ENCODE measurements around the gene ZNF550. TPM values are rescaled to one million over a fixed set of nuclear protein-coding genes. Genes with fewer than 3 reads are reported as not detected.
A peak's percentile ranks its signal among the peaks of the same experiment; 100 is the strongest.
"Not testable (repeated sequence)": the region's sequence is repeated elsewhere in the genome, so short reads cannot be mapped to it uniquely, and the experiment has no call there.

Gene ZNF550
- total and polyA plus RNA-seq, 2 of the 13 experiments (the other 11 are each of a cell fraction or from before 2014, with no cell fraction given) = 8.6 to 9.1 TPM

DNA sequence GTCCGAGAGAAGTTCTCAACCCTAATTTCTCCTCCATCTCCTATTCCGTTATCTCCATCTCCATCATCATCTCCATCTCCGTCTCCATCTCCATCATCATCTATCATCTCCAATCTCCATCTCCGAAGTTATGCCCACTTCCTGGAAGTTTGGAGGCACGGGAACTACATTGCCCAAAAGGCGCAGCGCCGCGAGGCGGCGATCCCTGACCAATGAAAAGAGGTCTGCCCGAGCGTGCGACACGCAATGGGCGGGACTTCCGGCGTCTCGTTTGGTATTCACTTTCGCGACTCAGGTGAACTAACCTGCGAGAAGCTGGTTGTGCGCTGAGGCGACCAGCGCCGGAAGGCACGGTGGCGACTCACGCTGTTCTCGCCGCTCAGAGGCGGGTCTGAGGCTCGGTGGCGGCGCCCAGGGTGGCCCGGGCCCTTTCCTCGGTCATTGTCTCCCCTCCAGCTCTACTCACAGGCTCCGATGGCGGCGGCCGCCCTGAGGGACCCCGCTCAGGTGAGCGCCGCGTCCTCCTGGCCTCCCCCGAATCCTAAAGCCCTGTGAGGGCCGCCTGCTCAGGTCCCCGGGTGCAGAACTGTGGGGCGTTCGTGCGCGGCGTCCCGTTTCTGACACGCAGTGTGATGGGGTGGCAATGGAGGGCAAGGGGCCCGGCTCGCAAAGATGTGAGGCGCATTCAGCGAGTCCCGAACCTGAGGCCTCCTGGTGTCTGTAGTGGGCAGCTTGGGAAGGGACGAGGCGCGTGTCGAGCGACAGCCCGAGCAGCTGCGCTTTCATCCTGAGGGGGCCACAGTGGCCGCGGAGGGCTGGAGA is 72.0 kb downstream of the ZNF550 start, which contains the start of gene ZNF419:
Gene ZNF419 (plus strand): TSS at position 274 of the 822 bp plus-strand sequence. CDS start 201 bp downstream, at position 475.
- Histone ChIP-seq H3K4me2 (ENCODE audit: low read depth, low read length) (peak within 1 kb of the TSS; percentile 82), H3K4me3 (replicated peaks in 1 of 3; ENCODE audit: insufficient read depth in 1 of 3, low read depth in 2 of 3, low read length in 3 of 3) (peak within 1 kb of the TSS; percentile 77 to 97 (median 93); a peak in 5 of 6 replicates), H3K27ac (ENCODE audit: extremely low read length, insufficient read depth, low read length) (peak within 1 kb of the TSS; percentile 54), H3K36me3 (replicated peaks in 1 of 2; ENCODE audit: control insufficient read depth in 1 of 2, insufficient read depth in 2 of 2, low read length in 2 of 2) (peaks cover 5 to 21% of the 10 kb centered on the region in 2 experiments; a peak in 4 of 5 replicates), H2AFZ (ENCODE audit: low read length) (peak within 1 kb of the TSS; percentile 85), H3K9ac (ENCODE audit: insufficient read depth, low read depth, low read length) (peak within 1 kb of the TSS; percentile 78)
- FAIRE-seq (peak; percentile 66), DNase-seq (ENCODE audit: low spot score) (peak; percentile 87), ATAC-seq (peak; percentile 98)
- CTCF ChIA-PET (ENCODE audit: low intra/inter-chr PET ratio, low total read pairs); H3K9me3 ChIP-seq (ENCODE audit: low read length); H3K27me3 ChIP-seq (ENCODE audit: control insufficient read depth in 1 of 2, insufficient read depth in 2 of 2, low read length in 2 of 2); H3K79me2 ChIP-seq (ENCODE audit: insufficient read depth, low read length); H4K20me1 ChIP-seq (ENCODE audit: insufficient read depth, low read length); BruUV-seq (replicated peaks); in situ Hi-C loops (cut with HindIII; ENCODE audit: extremely low pct_ligation_motif_present, low pct_unique_long_range_greater_than_20kb); H3K4me1 ChIP-seq (ENCODE audit: insufficient read depth, low read length): not testable (repeated sequence)
- POLR2A ChIA-PET = interaction anchor here (1.0 to 1.1 kb wide), 2 partner anchors 12 to 53 kb away, joined by 5 to 9 read pairs; partner anchors contain the start of genes ZNF749 and ZNF773
- intact Hi-C loops (cut with micrococcal nuclease; ENCODE audit: unreplicated experiment) = loop anchor here (2.0 kb wide), 1 partner anchor 111 kb away; the partner anchor contains the start of gene ZNF530
- under 1% methylated on average over 16 of the region's 69 CpGs for WGBS (ENCODE audit: low lambda C conversion rate)
- peak; percentile 80 for TF ChIP-seq SUZ12 (IDR thresholded peaks at IDR 0.05; ENCODE audit: low read depth, low read length)
- TF ChIP-seq ELF3 (CRISPR knock-in tag; IDR thresholded peaks at IDR 0.05) = peak; percentile 90
- TF ChIP-seq NFYC (CRISPR knock-in tag; IDR thresholded peaks at IDR 0.05) = peak; percentile 99
- peak; percentile 27; the same call in 1 of the 2 replicates for TF ChIP-seq KDM5A (IDR thresholded peaks at IDR 0.05; ENCODE audit: borderline replicate concordance, low read length)
- 0 out of 2 replicates have a peak, but pooled peaks have one; percentile 16 for TF ChIP-seq ZNF891 (CRISPR knock-in tag; IDR thresholded peaks at IDR 0.05)
- TF ChIP-seq, protein P1, sequence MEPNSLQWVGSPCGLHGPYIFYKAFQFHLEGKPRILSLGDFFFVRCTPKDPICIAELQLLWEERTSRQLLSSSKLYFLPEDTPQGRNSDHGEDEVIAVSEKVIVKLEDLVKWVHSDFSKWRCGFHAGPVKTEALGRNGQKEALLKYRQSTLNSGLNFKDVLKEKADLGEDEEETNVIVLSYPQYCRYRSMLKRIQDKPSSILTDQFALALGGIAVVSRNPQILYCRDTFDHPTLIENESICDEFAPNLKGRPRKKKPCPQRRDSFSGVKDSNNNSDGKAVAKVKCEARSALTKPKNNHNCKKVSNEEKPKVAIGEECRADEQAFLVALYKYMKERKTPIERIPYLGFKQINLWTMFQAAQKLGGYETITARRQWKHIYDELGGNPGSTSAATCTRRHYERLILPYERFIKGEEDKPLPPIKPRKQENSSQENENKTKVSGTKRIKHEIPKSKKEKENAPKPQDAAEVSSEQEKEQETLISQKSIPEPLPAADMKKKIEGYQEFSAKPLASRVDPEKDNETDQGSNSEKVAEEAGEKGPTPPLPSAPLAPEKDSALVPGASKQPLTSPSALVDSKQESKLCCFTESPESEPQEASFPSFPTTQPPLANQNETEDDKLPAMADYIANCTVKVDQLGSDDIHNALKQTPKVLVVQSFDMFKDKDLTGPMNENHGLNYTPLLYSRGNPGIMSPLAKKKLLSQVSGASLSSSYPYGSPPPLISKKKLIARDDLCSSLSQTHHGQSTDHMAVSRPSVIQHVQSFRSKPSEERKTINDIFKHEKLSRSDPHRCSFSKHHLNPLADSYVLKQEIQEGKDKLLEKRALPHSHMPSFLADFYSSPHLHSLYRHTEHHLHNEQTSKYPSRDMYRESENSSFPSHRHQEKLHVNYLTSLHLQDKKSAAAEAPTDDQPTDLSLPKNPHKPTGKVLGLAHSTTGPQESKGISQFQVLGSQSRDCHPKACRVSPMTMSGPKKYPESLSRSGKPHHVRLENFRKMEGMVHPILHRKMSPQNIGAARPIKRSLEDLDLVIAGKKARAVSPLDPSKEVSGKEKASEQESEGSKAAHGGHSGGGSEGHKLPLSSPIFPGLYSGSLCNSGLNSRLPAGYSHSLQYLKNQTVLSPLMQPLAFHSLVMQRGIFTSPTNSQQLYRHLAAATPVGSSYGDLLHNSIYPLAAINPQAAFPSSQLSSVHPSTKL (CRISPR knock-in tag; IDR thresholded peaks at IDR 0.05) = peak; percentile 38; the same call in 1 of the 2 replicates
- peak; percentile 64; the same call in 1 of the 2 replicates for TF ChIP-seq SP4 (CRISPR knock-in tag; IDR thresholded peaks at IDR 0.05)
- 0 out of 2 replicates have a peak, but pooled peaks have one; percentile 33 for TF ChIP-seq KMT2A (CRISPR knock-in tag; IDR thresholded peaks at IDR 0.05)
- TF ChIP-seq, protein P2, sequence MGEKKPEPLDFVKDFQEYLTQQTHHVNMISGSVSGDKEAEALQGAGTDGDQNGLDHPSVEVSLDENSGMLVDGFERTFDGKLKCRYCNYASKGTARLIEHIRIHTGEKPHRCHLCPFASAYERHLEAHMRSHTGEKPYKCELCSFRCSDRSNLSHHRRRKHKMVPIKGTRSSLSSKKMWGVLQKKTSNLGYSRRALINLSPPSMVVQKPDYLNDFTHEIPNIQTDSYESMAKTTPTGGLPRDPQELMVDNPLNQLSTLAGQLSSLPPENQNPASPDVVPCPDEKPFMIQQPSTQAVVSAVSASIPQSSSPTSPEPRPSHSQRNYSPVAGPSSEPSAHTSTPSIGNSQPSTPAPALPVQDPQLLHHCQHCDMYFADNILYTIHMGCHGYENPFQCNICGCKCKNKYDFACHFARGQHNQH (CRISPR knock-in tag; IDR thresholded peaks at IDR 0.05) = peak; percentile 55; the same call in 1 of the 2 replicates
- TF ChIP-seq GABPB1 (CRISPR knock-in tag; IDR thresholded peaks at IDR 0.05) = peak; percentile 99
- TF ChIP-seq ERF (CRISPR knock-in tag; IDR thresholded peaks at IDR 0.05) = peak; percentile 63; the same call in 1 of the 2 replicates
- TF ChIP-seq ZEB1 (IDR thresholded peaks at IDR 0.05; ENCODE audit: insufficient replicate concordance, low read depth) = peak; percentile 80
- TF ChIP-seq, protein P3, sequence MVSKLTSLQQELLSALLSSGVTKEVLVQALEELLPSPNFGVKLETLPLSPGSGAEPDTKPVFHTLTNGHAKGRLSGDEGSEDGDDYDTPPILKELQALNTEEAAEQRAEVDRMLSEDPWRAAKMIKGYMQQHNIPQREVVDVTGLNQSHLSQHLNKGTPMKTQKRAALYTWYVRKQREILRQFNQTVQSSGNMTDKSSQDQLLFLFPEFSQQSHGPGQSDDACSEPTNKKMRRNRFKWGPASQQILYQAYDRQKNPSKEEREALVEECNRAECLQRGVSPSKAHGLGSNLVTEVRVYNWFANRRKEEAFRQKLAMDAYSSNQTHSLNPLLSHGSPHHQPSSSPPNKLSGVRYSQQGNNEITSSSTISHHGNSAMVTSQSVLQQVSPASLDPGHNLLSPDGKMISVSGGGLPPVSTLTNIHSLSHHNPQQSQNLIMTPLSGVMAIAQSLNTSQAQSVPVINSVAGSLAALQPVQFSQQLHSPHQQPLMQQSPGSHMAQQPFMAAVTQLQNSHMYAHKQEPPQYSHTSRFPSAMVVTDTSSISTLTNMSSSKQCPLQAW (CRISPR knock-in tag; IDR thresholded peaks at IDR 0.05) = peak; percentile 74
- TF ChIP-seq, protein P4, sequence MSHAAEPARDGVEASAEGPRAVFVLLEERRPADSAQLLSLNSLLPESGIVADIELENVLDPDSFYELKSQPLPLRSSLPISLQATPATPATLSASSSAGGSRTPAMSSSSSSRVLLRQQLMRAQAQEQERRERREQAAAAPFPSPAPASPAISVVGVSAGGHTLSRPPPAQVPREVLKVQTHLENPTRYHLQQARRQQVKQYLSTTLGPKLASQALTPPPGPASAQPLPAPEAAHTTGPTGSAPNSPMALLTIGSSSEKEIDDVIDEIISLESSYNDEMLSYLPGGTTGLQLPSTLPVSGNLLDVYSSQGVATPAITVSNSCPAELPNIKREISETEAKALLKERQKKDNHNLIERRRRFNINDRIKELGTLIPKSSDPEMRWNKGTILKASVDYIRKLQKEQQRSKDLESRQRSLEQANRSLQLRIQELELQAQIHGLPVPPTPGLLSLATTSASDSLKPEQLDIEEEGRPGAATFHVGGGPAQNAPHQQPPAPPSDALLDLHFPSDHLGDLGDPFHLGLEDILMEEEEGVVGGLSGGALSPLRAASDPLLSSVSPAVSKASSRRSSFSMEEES (CRISPR knock-in tag; IDR thresholded peaks at IDR 0.05) = peak; percentile 59; the same call in 1 of the 2 replicates
- TF ChIP-seq HDAC1 (CRISPR knock-in tag; IDR thresholded peaks at IDR 0.05) = peak; percentile 39; the same call in 1 of the 2 replicates

Data from HepG2 (cell line).